Activated T-helper 1 cell treated with Interleukin-2 at 50 U/mL for 16 hours (primary cell): ENCODE data around the gene LCORL.
"Not testable (repeated sequence)": the region's sequence is repeated elsewhere in the genome, so short reads cannot be mapped to it uniquely, and the experiment has no call there.

Experiments used
- DNase-seq: peaks from one replicate; pipeline ENCODE4 v3.0.0-alpha.2; 2020; ENCODE audit warnings: low read depth

LCORL gene

DNA sequence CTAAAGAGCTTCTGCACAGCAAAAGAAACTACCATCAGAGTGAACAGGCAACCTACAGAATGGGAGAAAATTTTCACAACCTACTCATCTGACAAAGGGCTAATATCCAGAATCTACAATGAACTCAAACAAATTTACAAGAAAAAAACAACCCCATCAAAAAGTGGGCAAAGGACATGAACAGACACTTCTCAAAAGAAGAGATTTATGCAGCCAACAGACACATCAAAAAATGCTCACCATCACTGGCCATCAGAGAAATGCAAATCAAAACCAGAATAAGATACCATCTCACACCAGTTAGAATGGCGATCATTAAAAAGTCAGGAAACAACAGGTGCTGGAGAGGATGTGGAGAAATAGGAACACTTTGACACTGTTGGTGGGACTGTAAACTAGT lies 171.3 kb downstream of the LCORL start:
- not testable (repeated sequence) for DNase-seq

DNA sequence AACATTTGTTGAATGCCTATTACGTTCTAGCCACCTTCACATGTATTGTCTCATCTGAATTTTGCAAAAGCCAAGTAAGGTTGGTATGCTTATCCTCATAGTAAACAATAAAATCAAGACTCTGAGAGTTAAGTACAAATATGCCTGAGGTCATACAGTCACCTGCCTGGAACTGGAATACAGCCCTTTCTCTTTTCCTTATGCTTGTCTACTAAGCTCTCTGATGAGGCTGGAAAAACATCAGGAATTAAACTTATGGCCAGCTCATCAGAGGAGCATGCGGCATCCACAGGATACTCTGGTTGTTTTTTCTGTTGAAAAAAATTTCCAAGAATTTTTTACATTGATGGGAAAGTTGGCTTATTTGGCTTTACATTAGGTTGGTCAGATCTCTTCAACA lies 175.3 kb downstream of the LCORL start:
- no peak for DNase-seq

DNA sequence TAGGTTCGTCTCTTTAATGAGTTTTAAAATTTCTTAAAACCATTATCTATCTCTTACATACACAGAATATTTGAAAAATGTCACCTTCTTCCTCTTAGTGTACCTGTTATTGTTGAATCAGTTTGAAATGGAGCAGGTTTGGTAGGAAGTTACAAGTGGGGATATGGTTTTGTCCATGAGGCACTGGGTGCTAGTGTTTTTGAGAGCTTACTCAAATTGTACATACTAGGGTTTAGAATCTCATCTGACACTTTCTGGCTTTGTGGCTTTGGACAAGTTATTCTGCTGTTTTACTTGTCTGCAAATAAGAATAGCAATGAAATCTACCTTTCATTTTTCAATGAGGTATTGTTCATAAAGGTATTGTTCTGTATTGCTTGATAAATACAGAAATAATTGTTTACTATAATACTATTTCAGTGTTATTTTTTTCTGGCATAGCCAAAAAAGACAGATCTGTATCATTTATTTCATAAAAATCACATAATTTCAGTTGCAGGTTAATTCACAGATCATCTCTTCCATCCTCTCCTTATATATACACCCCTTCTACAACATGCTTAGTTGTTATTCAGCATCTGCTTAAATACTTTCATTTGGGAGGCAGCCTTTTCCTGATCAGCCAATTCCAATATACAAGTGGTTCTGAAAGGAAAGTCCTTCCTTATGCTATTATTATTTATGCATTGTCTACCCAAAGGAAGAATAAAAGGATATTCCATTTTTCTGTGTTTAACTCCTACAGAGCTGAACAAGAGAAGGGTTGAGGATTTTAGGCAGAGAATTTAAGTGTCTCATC lies 197.5 kb downstream of the LCORL start:
- no peak for DNase-seq

DNA sequence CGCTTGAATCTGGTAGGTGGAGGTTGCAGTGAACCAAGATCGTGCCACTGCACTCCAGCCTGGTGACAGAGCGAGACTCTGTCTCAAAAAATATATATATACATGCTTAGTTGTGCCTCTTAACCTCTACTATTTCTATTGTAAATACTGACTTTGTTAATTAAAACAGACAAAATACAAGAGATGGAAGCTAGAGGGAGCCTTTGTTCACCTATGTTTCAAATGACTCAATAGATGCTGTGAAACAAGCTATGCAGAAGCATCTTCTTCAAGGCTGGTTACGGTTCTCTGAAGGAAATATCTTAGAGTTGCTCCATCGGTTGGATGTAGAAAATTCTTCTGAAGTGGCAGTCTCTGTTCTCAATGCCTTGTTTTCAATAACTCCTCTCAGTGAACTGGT lies 204.5 kb downstream of the LCORL start:
- no peak for DNase-seq

DNA sequence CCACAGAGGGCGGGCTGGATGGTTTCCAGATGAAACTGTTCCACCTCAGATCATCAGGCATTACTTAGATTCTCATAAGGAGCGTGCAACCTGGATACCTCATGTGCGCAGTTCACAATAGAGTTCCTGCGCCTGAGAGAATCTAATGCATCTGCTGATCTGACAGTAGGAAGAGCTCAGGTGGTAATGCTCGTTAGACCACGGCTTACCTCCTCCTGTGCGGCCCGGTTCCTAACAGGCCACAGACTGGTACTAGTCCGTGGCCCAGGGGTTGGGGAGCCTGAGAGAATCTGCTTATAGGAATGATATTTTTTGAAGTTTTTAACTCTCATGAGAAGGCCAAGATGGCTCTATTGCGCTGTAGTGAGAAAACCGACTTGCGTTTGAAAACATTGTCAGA lies 205.4 kb downstream of the LCORL start:
- no peak for DNase-seq

DNA sequence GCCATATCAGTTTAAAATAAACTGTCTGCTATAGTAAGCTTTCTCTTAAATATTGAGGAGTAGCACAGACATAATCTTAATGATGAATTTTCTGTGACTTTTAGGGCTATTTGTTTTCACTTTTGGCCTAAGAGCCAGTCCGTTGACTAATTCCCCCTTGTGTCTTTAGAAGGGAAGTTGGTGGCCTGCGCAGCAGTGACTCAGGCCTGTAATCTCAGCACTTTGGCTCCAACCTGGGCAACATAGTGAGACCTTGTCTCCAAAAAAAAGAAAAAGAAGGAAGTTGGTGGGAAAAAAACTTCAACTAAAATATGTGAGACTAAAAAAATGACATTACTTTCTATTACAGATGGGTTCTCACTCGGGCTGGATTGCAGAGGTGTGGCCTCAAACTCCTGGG lies 207.4 kb downstream of the LCORL start:
- no peak for DNase-seq

DNA sequence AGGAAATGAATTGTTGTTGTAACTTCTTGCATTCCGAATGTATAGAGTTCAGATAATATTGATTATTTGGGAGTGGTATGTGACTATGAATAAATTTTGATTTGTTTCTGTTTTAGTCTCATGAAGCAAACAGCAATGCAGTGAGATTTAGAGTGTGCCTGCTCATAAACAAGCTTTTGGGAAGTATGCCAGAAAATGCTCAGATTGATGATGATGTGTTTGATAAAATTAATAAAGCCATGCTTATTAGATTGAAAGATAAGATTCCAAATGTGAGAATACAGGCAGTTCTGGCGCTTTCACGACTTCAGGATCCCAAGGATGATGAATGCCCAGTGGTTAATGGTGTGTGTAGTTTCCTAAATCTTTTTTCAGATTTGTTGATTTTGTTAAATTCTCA lies 208.8 kb downstream of the LCORL start:
- no peak for DNase-seq

DNA sequence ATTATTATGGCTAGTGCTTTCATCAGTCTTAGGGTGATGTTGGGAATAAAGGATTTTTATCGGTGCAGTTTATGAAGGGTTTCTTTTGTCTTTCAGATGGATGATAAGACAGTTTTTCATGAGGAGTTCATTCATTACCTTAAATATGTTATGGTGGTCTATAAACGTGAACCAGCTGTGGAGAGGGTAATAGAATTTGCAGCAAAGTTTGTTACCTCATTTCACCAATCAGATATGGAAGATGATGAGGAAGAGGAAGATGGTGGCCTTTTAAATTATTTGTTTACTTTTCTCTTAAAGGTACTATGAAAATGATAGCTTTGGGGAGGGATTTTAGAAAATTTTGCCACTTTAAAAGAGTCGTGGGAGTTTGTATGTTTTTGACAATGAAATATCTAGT lies 209.4 kb downstream of the LCORL start:
- no peak for DNase-seq

DNA sequence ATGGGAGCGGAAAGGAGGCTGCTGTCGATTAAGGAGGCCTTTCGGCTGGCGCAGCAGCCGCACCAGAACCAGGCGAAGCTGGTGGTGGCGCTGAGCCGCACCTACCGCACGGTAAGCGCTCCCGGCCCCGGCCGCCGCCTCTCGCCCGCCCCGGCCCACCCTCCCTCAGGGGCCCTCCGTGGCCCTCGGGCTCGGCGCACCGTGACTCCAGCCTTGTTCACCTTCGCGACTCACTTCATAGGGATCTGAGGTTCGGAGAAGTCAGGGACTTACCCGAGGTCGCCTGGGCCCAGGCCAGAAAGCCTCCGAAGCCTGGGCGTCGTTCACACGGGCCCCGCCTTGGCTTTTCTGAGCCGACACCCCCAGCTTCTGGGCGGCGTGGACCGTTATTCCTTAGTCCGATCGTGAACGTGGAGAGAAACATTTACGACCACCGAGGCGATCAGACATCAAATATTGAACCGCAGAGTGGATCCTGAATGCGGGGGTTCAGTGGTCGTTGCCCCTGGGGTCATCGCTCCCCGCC lies 210.4 kb downstream of the LCORL start:
- DNase-seq = peak; percentile 2

DNA sequence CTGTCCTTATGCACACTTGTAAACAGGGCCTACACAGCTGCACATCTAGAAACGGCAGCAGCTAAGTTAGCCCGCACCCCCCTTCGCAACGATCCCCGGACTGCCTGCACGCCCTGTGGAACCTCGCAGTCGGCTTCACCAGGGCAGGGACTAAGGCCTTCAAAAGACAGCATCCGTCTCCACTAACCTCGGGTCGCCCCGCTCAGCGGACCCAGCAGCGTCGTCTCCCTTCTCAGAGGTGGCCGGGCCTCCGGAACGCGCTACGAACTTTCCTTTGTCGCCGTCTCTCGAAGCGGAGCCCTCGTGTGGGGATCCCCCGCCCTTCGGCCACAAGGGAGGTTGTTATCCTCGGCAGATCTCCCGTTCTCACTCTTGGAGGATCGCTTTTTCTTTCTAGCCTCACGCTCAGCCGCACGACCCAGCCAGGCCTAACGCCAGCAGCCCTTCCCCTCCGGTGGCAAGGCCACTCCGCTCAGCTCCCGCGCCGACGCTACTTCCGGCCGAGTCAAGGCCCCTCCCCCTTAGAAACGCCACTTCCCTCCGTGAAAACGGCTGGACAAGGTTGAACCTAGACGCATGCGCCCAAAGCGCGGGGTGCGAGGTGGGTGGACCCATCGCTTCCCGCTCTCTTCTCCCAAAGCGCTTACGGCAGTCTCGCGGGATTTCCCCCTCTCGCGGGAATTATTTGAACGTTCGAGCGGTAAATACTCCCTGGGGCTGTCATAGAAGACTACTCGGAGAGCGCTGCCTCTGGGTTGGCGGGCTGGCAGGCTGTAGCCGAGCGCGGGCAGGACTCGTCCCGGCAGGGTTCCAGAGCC lies 211.1 kb downstream of the LCORL start, which contains the start of the genes DCAF16 and NCAPG:
DCAF16 (minus strand) TSS at position 498 of the 818 bp plus-strand sequence. CDS start 6,616 bp downstream, outside the sequence.
NCAPG (plus strand) TSS at position 720 of the 818 bp plus-strand sequence. CDS start 99 bp downstream, outside the sequence.
- peak; percentile 98 for DNase-seq

DNA sequence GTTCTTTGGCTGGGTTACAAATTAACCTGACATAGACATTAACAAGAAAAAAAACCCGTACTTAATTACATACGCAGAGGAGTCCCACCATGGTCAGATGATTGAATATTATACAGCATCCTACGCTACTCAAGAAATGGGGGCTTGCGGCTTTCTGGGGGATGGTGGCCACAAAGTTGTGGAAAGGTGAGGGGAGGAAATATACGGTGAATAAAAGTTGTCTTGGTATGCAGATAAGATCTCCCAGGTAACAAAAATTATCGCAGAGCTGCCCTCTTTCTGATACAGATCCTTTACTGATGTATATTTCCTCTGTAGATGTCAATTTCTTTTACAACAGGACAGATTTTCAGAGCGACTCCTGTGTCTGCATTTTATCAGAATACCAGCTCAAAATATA lies 211.9 kb downstream of the LCORL start:
- DNase-seq = no peak

DNA sequence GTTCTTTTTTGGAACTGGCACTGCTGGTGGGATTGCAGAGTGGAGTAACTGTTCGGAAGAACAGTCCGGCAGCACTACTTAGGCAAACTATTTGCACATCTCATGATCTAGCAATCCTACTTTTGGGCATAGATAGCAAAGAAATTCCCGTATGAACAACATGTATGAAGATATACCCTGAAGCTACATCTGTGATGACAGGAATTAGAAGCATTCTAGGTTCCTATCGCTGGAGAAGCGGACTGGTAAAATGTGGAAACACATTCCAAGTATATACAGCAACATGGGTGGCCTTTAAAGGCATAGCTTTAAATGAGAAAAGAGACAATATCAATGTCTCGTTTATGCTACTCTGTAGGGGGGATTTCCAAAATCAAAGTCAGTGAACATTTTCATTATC lies 214.1 kb downstream of the LCORL start:
- no peak for DNase-seq

DNA sequence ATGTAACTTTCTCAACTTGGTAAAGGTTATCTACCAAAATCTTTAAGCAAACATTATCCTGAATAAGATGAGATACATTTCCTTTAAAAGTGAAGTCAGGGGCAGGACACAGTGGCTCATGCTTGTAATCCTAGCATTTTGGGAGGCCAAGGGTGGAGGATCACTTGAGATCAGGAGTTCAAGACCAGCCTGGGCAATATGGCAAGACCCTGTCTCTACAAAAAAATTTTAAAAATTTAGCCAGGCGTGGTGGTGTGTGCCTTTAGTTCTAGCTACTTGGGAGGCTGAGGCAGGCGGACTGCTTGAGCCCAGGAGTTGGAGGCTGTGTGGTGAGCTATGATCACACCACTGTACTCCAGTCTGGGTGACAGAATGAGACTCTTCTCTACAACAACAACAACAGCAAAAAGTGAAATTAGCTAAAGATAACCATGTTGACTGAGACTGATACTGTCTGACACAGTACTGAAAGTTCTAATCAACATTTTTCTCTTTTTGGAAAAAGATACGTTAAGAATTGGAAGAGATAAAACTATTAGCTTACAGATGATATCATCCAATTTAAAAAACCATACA lies 215.9 kb downstream of the LCORL start:
- no peak for DNase-seq

DNA sequence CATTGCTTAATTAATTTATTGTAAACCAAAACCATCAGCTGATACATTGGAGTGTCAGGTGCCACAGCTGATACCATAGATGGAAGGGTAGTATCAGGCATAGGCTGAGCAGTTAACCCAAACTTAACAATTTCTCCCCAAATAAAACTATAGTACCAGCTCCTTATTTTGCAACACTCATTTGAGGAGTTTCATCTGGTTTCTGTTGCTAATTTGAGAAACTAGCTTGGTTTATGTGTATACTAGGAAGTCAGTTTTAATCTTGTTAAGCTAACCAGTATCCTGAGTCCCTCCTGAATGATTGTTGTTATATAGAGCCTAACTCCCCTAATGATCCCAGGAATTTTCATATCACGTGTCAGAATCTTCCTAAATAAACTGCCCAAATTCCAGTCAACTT lies 223.7 kb downstream of the LCORL start:
- no peak for DNase-seq

DNA sequence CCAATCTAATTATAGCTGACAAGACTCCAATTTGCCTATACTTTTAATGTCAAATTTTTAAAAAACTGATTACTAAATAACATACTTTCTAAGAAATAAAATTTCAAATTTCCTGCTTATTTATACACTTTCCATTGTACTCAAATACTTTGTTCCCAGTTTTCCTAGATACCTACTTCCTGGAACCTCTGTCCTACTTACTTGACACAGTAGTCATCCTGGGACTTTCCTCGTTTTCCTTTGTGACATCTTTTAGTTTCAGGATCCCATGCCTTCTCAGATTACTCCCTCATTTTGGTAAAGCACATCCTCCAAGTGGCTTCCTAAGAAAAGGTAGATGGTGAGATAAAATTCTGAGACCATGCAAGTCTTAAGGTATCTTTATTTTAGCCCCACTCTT lies 226.8 kb downstream of the LCORL start:
- DNase-seq = no peak
